IMR-90 (cell line): ENCODE data around the gene ZNF534.

ENCODE experiments used
- CHD1 ChIP-seq: IDR thresholded peaks from 2 replicates; pipeline ENCODE4 v1.6.1; 2012; ENCODE audit warnings: low read depth, low read length, improper control_type of control experiment
- CTCF ChIP-seq: conservative IDR thresholded peaks from 2 replicates; pipeline ENCODE4 v1.5.1; 2012; ENCODE audit warnings: mild to moderate bottlenecking, low read depth, low read length, improper control_type of control experiment
- ELK1 ChIP-seq: fragments of 150-350 bp; IDR thresholded peaks from 2 replicates; pipeline ENCODE4 v1.6.1; 2016; ENCODE audit warnings: low read depth, mild to moderate bottlenecking, low read length, moderate library complexity, borderline replicate concordance
- MXI1 ChIP-seq: IDR thresholded peaks from 2 replicates; pipeline ENCODE4 v1.6.1; 2012; ENCODE audit warnings: low read depth, mild to moderate bottlenecking, low read length, moderate library complexity, borderline replicate concordance
- NFE2L2 ChIP-seq: fragments of 150-350 bp; IDR thresholded peaks from 2 replicates; pipeline ENCODE4 v1.6.1; 2016; ENCODE audit warnings: low read depth, mild to moderate bottlenecking, low read length
- POLR2A ChIP-seq: IDR thresholded peaks from 2 replicates; pipeline ENCODE4 v1.6.1; 2012; ENCODE audit warnings: mild to moderate bottlenecking, low read depth, low read length
- RAD21 ChIP-seq: IDR thresholded peaks from 2 replicates; pipeline ENCODE4 v1.6.1; 2012; ENCODE audit warnings: low read length, improper control_type of control experiment

GRCh38 chr19:52474351-52475127 is 45.6 kb downstream of the ZNF534 start:
- no peak for TF ChIP-seq CTCF
- TF ChIP-seq POLR2A: no peak
- TF ChIP-seq ELK1: no peak
- TF ChIP-seq MXI1: no peak
- TF ChIP-seq CHD1: no peak
- no peak for TF ChIP-seq NFE2L2
- TF ChIP-seq RAD21: no peak
